Stimulated activated CD4-positive, alpha-beta T cell treated with anti-CD3 and anti-CD28 coated beads, Interleukin-4, amount 100 ng/mL, for 4 hours (primary cell): Measurements from ENCODE around the gene ESPNL.

Experiments used
- DNase-seq, 2 experiments: peaks; one replicate each; pipeline ENCODE4 v3.0.0-alpha.2; 2020

Gene ESPNL

GRCh38 chr2:238143239-238143951 is 43.3 kb downstream of the ESPNL start:
- DNase-seq: no peak

GRCh38 chr2:238144262-238144661 is 44.1 kb downstream of the ESPNL start:
- DNase-seq: no peak

DNA sequence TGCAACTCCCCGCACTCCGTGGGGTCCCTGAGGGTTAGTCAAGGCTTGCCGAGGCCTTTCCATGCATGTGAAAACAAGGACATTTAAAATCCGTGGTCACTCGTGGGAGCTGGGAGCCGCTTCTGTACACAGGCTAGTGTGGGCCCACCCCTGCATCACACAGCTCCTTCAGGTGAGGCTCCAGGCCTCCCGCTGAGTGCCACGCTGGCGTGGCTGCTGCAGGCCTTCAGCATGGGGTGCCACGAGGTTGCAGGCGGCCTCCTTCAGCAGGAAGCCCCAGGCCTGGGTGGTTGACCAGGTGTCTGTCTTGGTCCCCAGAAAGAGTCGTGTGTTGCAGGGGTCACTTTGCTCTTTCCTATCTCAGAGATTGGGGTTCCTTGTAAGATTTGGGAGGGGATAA is 44.9 kb downstream of the ESPNL start:
- DNase-seq: no peak

GRCh38 chr2:238145851-238146250 is 45.7 kb downstream of the ESPNL start:
- DNase-seq: no peak

- no peak for DNase-seq
Observed at GRCh38 chr2:238146884-238147544, 46.9 kb downstream of the ESPNL start.

DNA sequence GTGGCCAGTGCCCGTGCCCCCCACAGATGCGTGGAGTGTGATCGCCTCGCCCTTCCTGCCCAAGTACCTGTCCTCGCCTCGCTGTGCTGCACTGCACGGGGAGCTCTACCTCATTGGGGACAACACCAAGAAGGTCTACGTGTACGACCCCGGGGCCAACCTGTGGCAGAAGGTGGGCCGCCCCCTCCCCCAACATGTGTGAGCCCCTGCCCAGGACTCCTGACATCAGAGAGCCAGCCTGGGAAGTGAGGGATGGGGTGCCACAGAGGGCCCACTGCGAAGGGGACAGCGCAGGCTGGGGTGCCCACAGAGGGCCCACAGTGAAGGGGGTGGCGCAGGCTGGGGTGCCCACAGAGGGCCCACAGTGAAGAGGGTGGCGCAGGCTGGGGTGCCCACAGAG is 48.8 kb downstream of the ESPNL start:
- DNase-seq: no peak

DNA sequence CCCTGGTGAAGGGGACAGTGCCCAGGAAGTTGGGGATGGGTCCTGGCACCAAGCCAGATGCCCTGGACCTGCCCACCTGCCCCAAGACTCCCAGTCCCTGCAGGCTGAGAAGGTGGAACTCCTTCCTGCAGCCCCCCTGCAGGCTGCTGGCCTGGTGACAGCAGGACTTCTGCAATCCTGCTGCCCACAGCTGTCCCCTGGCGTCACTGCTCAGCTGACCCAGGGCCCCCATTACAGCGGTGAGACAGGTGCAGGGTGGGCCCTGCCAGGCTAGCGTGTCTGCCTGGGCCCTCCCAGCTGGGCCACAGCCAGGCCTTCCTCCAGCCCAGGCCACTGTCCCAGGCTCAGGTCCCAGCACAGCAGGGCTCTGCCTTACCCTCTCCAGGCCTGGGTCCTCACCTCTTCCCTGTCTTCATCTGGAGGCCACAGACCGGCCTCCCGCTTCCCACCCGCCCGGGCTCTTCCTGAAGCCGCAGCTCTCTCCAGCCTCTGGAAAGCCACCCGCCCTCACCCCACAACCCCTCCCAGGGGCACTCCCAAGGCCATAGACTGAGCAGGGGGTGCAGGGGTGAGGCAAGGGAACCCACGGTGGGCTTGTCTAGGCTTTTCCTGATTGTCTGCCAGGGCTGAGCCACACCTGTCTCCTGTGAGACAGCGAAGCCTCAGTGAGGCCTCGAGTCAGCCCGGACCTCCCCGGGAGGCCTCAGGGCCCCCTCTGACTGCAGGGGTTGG is 49.9 kb downstream of the ESPNL start:
- DNase-seq: no peak

GRCh38 chr2:238150686-238151085 is 50.5 kb downstream of the ESPNL start:
- DNase-seq: no peak

DNA sequence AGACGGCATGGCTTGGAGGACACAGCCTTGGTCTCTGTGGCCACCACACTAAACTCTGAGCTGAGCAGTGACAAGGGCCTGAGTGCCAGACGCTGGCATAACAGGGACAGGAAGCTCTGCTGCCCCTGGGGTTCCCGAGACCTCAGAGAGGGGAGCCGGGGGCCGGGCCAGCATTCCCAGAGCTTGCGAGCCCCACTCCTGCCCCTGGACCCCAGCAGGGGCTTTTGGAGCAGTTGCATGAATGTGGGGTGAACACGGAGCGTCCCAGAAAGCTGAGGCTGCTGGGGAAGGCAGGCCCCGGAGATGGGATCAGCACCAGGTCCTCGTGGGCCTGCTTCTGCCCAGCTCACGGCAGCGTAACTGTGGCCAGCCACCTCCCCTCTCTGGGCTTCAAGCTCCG is 51.1 kb downstream of the ESPNL start:
- no peak for DNase-seq

DNA sequence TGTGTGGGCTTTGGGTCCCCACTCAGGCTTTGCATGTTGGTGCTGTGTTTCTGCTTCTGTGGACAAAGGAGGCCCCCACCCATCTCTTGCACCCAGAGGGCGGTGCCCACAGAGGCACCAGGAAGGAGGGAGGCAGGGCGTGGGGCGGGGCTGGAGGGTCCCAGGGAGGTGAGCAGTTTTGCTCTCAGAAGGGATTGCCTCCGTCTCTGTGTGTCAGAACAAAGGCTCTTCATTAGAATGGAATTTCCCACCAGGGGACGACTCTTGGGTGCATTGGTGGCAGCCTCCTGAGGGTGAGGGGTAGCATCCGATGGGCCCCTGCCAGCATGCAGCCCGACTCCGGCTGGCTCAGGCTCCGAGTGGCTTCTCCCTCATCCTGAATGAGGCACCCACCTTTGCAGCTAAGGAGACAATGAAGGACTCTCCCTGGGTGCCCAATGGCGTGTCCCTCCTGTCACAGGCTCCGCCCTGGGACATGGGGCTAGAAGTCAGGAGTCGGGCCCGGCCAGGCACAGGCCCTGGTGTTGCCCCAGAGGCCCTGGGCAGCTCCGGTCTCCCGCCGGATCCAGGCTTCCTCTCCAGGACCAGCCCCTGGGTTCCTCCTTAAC is 51.6 kb downstream of the ESPNL start:
- DNase-seq: no peak

GRCh38 chr2:238152771-238153688 is 52.9 kb downstream of the ESPNL start:
- no peak for DNase-seq

DNA sequence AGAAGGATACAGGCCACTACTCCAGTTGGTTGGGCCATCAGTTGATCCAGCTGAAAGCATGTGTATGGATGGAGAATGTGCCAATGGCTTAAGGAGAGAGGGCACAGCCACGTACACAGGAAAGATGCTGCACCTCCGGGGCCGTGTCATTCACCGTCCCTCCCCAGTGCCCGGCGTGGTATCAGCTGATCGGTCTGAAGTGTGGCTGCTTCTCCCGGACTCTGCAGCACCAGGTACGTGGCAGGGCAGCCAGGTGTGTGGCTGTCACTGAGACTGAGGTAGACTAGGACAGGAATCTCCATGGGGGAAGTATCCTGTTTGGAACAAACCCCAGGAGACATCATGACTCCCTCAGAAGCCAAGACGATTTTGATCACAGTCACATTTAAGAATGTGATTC is 54.4 kb downstream of the ESPNL start:
- no peak for DNase-seq

- no peak for DNase-seq
Observed at GRCh38 chr2:238155051-238155760, 55.1 kb downstream of the ESPNL start.

DNA sequence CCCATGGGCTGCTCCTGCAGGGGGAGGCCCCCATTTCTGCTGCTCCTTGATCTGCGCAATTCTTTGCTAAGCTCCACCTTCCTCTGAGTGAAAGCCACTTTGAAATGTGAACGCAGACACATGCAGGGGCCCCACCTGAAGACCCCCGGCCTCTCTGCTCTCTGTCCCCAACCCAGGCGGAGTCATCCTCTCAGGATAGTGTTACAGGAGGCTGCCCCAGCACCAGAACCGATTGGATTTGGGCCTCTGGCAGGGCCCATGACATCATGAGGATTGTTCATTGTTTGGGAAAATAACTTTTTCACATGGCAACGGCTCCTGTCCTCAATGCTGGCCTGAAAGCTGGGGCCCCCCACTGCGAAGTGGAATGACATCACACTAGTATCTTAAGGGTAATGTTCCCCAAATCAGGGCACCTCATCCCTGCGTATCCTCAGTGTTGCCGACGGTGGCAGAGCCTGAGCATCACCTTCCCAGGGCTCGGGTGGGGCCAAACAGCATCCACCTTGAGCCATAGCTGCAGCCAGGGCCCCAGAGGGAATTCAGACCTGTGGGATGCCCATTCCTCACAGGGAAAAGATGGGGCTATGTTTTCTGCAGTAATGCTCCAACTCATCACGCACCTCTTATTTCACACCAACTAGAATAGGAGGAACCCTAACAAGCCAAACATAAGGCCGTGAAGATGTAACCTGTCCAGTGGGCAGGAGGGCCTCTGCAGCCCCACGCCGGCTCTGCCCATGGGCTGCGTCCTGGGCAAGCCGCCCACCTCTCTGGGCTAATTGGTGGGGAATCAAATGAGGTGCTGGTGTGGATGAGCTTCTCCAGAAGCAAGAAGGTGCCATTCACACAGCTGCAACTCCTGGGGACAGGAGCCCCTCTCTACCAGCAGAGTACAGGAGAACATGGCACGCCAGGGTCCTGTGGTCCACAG is 55.9 kb downstream of the ESPNL start:
- no peak for DNase-seq

DNA sequence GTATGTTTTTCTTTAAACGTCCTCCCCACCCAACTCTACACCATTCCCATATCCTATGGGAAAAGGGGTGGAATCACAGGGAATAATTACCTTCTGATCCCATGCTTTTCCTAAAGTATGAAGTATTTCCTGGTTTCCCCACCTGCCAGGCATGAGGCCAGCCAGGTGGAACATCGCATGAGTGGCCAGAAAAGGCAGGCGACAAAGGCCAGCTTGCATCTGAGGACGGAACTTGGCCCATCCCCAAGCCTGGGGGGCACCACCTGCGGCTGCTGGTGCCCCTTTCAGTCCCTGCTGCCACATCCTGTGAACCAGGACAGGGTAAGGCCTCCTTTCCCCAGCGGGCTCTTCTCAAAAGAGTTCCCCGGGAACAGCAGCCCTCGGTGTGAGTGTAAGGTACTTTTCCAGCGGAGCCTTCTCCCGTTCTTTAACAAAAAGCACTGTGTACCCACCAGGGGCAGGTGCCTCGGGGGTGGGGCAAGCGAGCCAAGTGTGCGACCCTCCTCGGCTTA is 57.4 kb downstream of the ESPNL start:
- no peak for DNase-seq

DNA sequence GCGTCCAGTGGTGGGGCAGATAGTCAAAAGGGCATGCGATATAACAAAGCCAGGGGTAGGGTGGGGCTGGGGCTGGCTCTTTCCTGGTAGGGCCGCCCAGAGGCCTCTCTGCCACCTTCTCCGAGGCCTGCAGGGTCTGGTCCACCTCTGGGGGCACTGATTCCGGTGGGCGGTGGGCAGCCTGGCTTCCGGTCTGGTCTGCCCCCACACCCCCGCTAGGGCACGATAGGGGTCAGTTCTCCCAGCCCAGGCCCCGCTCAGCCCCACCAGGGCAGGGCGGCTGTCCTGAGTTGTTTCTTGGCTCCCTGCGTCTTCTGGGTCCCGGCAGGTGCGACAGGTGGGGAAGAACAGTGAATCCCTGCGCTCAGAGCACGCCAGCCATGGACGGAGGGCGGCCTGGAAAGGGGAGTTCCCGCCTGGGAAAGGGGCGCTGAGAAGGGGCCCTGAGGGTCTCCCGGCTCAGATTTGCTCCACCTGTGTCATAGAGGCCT is 57.9 kb downstream of the ESPNL start:
- DNase-seq: no peak

DNA sequence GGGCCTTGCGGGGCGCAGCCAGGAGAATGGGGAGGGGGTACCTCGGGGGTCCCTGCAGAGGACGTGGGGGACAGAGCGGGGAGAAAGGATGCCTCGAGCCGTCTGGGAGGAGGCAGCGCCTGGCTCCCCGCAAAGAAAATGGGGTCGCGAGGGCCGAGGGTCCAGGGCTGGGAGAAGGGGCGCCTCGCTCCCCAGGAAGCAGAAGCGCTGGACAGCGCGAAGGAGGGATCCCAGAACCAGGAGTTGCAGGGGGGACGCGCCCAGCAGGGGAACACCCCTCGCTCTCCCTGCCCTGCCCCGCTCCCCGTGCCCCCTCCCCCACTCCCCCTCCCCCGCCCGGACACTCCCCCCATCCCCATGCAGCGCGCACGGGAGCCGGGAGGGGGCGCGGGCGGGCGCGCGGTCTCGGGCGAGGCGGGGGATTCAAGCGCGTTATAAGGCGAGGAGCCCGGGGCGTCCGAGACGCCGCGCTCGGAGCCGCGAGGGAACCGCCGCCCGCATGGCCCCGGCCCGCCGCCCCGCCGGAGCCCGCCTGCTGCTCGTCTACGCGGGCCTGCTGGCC is 58.5 kb downstream of the ESPNL start, which contains the start of gene ERFE:
TSS of gene ERFE (plus strand) at position 462 of the 562 bp plus-strand sequence. CDS start at position 500, 38 bp downstream.
- DNase-seq: peak; percentile 44 to 60

DNA sequence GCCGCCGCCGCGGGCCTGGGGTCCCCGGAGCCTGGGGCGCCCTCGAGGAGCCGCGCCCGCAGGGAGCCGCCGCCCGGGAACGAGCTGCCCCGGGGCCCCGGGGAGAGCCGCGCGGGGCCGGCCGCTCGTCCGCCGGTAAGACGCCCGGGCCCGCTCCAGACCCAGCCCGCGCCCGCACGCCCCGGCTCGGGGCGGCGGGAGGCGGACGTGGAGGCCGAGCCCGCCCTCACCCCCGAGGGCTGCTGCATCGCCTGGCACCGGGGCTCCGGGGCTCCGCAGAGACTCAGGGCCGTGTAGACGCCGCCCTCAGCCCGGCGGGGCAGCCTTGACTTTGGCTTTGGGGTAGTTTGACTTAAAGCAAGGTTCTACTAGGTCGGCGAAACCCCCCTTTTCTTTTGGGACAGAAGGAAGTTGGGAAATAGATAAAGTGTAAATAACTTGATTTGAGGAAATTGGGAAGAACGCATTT is 59.0 kb downstream of the ESPNL start:
- DNase-seq: no peak

GRCh38 chr2:238159661-238160205 is 59.6 kb downstream of the ESPNL start:
- DNase-seq: no peak
